Activated effector memory CD4-positive, alpha-beta T cell treated with anti-CD3 and anti-CD28 coated beads, Interleukin-2, amount 50 U/mL, for 16 hours (primary cell): ENCODE measurements around the gene PIK3R1.

Experiments used
- DNase-seq: peaks from one replicate; pipeline ENCODE4 v3.0.0-alpha.2; 2020

Gene PIK3R1

DNA sequence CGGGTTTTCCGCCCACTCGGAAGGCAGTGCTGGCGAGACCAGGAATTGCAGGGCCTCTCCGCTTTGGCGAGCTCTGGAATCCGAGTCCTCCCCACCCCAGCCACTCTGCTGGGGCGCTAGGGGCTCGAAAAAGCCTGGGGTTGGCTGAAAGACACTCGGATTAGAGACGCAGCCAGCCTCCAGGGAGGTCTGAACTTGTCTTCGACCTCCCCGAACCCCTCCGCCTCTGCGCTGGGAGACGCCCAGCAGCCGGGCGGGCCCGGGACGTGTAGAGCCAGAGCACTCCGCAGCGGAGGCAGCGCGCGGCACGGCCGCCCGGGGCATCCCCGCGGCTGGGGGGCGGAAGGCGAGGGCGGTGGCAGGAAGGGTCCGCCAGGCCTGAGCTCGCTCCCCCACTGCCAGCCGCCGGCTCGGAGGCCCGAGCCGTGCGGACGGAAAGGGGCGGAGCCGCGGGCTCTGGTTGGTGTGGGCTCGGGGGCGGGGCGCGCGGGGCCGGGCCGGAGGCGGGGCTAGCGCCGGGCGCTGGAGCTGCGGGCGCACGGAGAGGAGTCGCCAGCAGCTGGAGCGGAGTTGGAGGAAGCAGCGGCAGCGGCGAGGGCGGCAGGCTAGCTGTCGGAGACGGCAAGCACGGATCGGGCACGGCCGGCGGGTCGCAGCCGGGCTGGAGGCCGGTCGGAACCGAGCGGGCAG lies at the start of gene PIK3R1:
Gene PIK3R1, plus strand, starts transcription at position 549 of the 690 bp plus-strand sequence. CDS start 10,920 bp downstream, outside the sequence.
- DNase-seq: peak; percentile 97

DNA sequence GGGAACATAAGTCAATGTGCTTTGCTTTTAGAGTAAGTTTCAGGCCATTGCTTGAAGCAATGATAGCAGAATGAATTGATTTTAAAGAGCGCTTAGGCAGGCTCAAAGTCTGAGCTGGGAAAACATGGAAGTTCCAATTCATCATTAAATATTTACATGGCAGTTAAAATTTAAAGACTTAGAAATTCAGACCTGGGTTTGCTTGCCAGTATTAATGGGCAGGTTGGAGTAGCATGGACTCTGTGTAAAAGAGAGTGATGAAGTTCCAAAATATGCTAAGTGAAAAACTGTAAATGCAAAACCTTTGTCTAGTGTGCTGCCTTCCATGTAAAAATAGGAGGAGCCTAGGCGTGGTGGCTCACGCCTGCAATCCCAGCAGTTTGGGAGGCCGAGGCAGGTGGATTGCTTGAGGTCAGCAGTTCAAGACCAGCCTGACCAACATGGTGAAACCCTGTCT lies 48.3 kb upstream of the PIK3R1 start:
- no peak for DNase-seq

DNA sequence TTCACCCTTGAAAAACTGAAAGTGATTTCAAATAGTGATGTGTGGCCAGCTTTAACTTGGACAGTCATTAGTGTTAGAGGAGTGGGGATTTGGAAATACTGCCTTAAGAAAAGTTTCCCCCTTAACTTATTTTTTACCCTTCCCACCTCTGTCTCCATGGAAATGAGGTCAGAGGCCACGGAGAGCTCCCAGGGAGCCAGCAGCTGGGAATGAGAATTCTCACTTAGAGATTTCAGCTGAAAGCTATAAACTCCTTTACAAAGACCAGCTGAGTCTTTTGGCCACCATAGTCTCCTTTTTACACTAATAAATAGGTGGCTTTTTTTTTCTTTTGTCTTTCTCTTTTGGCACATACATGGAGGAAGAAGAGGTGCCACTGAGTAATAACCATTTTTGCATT lies 45.7 kb upstream of the PIK3R1 start:
- DNase-seq: no peak

DNA sequence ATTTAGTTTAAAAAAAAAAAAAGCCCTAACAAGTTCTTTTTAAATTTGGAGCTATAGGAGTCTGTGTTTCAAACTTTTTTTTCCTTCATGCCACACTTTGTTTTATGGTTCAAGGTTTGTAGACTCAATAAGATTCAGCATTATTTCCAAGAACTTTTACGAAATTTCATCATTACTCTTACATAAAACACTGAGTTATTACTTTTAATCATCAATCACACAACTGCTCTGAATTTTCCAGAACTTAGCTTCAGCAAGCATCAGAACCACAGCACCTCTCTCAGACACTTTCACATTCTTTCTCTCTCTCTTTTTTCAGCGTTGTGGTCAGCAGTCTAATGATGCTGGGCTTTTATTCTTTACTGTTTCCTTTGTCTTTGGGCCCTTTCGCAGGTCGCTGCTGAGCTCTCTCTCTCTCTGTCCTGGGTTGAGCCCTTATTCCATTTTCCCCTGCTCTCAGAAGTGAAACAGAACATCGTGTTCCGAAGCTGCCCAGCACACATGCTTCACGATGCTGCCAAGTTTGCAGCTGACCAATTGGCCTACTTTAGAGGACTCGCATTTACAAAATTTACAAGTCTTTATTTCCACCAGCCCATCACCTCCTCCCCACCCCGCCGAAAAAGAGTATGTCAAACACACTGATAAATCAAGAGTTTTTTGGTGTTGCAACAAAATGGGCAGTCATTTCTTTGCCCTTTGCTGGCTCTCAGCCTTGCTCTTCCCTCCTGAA lies 44.6 kb upstream of the PIK3R1 start:
- no peak for DNase-seq

DNA sequence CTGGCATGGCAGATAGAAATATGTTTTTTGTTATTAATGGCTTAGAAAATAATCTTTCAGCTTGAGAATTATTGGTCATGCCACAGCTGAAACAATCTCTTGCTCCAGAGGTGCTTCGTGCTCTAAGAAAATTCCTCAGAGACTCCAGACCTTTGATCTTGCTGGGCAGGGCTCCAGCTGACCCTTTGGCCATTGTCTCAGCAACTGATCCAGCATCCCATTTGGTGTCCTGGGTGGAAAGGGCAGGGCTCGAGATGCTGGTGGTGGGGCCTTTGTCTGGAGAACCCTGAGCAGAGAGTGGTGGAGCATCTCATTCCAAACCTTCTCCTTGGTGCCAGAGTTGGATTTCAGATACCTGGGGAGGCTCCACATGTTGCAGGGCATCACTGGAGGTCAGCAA lies 43.2 kb upstream of the PIK3R1 start:
- DNase-seq: no peak

DNA sequence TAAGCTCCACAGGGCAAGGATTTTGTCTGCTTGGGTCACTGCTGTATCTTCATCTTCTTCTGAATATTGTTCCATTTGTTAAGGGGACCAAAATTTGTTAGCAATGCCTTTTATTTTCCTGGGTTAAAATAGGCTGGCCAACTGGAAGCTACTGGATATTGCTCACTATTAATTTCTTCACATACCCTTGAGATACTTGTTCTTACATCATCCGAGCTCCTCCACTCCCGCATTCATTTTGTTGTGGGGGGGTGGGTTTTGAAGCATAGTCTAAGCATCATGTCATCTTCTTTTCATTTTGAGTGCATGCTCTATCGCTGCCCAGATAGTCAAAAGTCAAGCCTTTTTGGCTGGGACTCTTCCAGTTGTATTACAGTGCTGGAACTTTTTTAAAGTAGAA lies 42.5 kb upstream of the PIK3R1 start:
- DNase-seq: no peak

DNA sequence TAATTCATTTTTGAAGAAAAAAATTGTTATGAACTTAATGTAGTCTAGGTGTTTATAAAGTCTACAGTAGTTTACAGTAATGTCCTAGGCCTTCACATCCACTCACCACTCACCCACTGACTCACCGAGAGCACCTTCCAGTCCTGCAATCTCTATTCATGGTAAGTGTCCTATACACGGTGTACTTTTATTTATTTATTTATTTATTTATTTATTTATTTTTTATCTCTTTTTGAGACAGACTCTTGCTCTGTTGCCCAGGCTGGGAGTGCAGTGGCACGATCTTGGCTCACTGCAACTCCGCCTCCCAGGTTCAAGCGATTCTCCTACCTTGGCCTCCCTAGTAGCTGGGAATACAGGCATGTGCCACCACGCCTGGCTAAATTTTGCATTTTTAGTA lies 39.3 kb upstream of the PIK3R1 start:
- no peak for DNase-seq

DNA sequence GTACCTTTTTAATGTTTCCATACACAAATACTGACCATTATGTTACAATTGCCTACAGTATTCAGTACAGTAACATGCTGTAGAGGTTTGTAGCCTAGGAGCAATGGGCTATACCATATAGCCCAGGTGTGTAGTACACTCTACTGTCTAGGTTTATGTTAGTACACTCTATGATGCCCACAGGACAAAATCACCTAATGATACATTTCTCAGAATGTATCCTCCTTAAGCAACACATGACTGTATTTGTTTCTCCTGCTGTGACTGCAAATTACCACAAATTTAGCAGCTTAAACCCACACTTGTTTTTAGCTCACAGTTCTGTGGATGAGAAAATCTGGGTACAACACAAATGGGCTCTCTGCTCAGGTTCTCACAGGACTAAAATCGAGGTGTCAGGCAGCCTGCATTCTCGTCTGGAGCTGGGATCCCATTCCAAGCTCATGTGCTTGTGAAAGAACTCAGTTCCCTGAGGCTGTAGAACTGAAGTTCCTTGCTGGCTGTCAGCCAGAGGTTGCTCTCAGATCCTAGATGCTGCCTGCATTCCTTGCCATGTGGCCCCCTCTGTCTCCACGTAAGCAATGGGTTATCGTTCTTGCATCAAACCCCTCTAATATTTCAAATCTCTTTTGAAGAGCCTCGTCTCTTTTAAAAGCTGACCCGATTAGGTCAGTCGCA lies 38.6 kb upstream of the PIK3R1 start:
- DNase-seq: no peak

DNA sequence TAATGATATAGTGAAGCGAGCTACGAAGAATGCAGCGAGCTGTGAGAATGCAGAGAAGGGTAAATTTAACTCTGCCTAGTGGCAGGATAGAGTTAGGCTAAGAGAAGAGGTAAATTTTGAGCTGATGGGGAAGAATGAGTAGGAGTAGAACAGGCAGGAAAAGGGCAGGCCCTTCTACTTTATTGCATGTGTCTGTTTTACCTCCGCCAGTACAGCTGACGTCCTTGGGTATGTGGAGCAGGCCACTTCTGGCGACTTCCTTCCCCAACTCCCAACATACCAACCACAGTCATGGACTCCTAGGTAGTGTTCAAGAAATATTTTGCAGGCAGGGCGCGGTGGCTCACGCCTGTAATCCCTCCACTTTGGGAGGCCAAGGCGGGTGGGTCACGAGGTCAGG lies 37.9 kb upstream of the PIK3R1 start:
- no peak for DNase-seq

DNA sequence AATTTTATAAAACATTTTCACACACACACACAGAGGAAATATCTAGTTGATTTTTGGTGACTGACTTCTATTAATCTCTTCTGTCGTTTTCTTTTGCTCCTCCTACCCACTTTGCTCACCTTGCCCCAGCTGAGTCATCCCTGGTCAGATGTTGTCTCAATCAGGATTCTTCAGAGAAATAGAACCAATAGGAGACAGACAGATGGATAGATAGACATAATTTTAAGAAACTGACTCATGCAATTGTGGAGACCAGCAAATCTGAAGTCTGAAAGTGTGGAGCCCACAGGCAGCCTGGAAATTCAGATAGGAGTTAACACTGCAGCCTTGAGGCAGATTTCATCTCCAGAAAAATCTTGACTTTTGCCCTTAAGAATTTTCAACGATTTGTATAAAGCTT lies 37.0 kb upstream of the PIK3R1 start:
- no peak for DNase-seq

DNA sequence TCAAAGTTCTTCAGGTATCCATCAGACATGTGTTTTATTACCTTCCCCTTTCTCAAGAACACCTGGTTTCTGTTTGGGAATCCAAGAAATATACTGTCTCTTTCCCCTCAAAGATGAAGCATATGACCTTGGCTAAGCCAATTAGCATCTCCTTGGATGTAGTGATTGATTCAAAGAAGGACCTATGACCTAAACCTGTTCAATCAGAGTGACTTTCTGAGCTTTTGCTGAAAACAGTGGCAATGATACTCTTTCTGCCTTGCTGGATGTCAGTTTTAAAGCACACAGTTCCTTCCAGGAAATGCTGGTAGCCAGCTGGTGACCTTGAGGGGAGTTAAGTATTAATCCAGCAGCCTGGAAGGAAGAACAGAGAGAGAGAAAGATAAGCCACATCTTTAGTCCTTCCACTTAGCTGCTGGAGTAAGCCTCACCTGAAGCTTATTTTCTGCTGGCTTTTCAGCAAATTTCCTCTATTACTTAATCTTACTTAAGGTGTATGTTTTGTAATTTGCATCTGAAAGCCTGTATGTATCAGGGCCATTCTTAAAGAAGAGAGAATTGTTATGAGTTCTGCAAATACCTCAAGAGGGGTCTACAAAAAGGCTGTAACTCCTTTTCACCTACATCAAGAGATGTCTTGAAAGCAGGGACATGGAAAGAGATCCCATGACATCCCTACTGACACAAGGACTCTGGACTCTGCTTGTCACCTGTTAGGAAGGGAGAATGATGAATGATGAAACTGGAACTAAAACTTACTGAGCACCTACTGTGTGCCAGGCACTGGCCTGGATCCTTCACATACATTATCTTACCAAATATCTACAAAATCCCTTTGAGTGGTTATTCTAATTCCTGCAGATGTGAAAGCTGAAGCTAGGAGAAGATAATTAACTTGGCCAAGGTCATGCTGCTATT lies 35.2 kb upstream of the PIK3R1 start:
- no peak for DNase-seq

DNA sequence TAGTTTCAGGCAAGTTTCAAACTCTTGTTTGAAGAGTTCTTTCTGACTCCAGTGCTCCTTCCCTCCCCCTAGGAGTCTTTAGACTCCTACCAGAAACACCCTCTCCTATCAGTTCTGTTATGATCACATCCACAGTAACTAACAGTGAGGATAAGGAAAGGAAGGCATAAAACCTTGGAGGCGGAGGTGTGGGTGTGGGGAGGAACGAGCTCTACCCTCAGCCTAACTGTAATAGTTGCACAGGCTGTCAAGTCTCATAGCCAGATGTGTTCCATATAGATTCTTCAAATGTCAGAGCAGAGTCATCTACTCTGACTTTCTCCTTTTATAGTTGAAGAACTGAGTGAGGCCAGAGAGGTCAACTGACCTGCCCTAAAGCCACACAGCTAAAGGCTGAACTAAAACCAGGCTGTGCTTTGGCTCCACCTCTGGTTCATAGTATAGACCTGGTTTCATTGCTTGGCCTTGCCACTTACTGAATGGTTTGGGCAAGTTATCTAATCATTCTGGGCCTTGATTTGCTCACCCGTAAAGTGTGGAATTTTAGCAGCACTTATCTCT lies 34.4 kb upstream of the PIK3R1 start:
- DNase-seq: no peak

DNA sequence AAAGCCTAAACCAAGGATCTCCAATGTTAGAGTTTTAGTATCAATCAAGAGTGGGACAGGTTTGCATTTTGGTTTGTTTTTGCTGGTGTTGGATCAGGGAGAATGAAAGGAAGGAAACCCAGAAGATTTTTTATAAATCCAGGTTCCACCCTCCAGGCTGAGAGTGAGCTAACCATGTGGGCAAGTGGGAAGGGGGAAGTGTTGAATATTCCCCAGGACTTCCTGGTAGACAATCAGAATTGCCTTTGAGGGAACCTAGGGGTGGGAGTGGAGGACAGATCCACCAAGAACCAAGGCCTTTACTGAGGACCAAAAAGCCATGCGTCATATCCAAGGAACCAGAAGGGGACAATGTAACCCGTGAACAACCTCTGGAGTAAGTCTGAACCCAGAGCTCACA lies 33.5 kb upstream of the PIK3R1 start:
- no peak for DNase-seq

DNA sequence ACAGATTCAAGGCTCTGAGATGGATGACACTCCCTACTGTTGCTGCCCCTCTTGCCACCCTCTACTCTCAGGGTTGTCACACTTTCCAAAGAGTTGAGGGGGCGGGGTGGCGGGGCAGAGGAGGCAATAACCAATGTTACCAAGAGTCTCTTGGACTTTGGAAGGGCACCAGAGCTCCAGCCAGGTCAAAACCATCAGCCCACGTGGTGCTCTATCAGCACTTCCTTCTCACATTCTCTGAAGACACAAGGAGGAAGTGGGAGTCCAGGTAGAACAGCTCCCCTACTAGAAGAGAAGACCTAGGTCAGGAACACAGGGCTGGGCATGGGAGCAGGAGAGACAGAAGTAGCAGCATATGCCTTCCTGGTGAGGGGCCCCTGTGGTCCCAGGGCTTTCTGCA lies 33.0 kb upstream of the PIK3R1 start:
- no peak for DNase-seq

DNA sequence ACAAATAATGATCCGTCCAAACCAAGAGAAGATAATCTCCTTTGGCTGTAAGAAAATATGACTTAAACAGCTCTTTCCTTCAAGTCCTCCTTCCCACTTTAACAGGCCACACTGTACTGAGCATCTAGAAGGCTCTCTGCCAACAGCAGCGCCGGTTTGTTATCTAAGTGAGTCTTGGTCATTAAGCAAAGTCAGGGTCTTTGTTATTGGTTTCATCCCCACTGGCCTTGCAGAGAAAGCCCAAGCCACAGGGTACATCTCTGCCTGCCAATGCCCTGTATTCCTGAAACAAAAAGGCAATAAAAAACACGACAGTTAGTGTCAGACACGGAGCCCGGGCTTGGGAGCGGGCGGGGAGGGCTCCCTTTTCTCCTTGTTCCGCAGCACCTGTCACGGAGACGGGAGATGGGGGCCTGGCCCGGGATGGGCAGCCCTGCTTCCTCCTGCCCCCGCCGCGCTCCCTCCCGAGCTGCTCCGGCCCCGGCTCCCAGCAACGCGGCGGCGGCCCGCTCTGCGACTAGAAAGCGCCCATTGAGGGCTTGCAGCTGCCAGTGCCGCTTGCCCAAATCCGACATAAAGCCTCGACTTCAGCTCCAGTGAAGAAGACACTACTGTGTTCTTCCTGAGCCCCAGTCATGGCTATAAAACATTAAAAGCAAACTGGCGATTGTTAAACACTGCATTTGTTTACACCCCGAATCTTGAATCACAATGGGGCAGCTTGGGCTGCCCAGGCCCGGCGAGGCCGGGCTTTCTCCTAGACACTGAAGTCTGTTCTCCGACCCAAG lies 28.1 kb upstream of the PIK3R1 start:
- no peak for DNase-seq

DNA sequence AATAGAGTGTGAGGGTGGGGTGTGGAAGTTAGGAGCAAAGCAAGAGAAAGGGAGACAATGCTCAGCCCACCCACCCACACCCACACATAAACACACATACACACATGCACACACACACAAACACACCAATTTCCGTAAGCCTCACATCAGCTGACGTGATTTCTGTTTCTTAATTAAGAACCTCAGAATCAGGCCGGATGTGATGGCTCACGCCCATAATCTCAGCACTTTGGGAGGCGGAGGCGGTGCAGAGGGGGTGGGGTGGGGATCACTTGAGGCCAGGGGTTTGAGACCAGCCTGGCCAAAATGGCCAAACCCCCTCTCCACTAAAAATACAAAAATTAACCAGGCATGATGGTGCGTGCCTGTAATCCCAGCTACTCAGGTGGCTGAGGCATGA lies 26.4 kb upstream of the PIK3R1 start:
- no peak for DNase-seq

DNA sequence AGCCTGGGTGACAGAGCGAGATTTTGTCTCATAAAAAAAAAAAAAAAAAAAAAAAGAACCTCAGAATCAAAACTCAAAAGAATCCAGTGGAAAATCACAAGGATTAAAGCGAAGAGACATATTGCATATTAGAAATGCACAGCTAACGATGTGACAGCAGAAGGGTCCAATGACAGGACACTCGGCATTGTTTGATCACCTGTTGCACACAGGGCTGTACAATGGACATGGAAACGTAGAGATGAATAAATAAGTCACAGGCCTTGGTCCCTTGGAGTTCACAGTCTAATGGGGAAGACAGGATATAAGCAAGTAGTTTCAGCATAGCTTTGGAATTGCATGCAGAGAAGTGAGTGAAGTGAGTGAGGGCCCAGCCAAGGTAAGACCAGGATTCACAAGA lies 25.9 kb upstream of the PIK3R1 start:
- no peak for DNase-seq

DNA sequence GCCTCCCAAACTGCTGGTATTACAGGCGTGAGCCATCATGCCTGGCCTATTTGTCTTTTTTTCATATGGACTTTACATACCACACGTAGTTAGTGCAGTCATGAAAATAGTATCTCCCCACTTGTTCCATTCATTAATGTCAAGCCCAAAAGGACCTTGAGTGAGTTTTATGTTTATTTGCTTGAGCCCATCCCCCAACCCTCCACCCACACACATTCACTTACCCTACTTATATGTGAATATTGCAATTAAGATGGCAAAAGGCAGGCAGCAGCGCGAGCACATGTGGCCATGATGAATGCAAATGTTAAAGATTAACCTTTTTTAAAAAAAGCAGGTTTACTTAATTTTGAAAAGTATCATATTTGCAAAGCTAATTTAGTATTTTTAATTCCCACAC lies 24.9 kb upstream of the PIK3R1 start:
- no peak for DNase-seq

DNA sequence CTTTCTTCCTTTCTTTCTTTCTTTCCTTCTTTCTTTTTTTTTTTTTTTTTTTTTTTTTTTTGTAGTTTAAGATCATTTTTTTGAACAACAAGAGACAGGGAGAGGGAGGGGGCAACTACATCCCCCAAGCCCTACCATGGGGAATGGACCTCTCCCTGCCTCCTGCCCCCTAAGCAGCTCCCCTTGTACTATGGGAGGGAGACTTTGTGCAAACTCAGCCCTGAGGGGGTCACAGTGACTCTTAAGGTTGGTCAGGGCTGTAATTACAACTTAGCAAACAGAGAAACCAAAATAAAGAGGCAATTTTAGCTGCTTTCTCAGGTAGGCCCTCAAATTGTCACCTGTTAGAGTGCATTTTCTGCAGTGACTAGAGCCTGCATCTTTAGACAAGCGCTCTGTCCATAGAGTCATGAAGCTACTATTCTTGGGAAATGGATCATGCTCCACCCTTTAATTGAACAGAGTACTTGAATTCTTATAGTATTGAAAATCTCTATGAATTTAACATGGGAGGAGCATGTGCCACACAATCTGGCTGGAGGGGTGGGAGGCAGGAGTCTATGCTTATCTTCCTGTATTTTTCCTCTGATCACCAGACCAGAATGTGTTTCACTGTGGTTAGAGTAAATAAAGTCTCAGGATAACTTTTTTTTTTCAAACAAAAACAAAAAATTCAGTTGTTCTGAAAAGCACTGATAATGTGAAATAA lies 24.3 kb upstream of the PIK3R1 start:
- no peak for DNase-seq

DNA sequence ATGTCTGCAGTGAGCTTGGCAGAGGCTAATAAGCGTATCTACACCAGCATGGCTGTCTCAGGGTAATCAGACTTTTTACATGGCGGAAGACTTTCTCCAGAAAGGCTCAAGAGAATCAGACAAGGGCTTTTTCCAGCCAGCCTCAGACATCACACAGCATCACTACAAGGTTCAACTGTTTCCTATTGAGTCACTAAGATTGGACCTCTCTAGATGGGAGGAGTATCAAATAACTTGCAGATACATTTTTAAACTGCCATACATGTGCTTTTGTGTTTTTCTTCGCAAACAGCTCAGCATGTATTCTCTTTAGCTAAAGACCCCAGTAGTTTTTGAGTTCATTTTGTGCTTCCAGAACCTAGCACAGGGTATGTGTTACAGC lies 22.9 kb upstream of the PIK3R1 start:
- no peak for DNase-seq

DNA sequence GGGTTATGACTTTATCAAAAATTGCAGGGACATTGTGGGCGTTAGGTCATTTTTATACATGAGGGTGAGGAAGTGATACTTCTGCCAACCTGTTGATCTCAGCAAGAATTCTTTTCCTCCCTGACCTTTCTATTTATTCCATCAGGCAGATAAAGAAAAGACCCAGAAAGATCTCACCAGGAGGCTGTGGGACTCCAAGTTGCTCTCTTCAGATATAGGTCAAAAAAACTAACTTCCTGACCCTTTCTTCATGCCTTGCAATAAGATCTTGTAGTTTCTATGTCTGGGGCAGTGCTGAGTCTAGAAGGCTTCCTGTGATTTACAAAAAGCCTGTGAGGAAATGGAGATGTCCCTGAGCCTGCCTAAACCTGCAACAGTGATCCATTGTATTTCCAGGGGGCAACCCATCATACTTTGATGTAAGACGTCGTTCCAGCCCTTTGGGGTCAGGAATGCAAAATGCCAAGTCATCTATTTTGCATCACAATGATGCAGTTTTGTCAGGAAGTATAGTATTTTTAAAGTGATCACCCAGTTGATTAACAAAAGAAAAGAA lies 22.0 kb upstream of the PIK3R1 start:
- no peak for DNase-seq
